ENCODE data around the gene VTI1A. TPM values are rescaled to one million over a fixed set of nuclear protein-coding genes. Genes with fewer than 3 reads are reported as not detected.

The VTI1A gene
- polyA plus RNA-seq, 1 donor from 2014 or later, result 28.7 TPM

DNA sequence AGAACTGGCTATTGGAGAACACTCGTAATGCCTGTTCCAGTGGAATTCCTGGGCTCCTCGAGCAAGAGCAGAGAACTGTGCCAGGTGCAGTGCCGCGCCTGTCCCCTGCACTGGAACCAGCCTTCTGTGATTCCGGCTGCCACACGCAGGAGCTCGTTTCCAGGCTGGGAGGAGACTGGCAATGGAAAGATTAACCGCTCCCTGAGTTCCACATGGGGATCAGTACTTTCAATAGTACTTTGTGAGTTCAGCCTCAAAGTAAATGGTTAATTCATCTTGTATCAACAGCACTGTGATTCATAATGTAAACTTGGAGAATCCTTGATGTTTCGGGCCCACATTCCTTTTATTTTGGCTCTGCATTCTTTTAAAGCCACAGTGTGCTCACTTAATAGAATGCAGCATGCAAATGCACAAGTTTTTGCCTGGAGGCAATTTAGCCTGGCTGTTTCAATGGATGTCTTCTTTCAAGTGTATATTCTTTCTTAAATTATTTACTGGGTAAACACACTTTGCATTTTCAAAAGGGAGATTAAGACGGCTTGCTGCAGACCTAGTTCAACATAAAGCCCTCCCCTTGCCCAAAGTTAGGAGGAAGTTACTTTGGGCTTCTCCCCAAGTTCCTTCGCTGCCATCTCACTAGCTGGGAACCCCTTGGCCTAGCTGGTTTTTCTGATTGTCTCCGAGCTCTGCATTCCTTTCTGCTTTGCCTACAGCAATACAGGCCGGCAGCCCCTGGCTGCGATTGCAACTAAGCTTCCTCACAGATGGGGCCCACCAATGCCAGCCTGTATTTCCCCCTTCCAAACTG lies 364.9 kb downstream of the VTI1A start:
- Histone ChIP-seq H3K9me2 (ENCODE audit: insufficient read depth, low read length) (no peaks in the 10 kb centered on the region), H3F3A (ENCODE audit: insufficient read depth, low read length, poor library complexity, severe bottlenecking) (no peaks in the 10 kb centered on the region), H3K9me3 (ENCODE audit: low read length) (no peaks in the 10 kb centered on the region), H3K4me2 (ENCODE audit: low read length) (no peak overlapping the region), H3K27ac (ENCODE audit: low read length) (no peak overlapping the region), H3K36me3 (ENCODE audit: insufficient read depth, low read length) (no peaks in the 10 kb centered on the region), H3K9ac (ENCODE audit: low read length) (no peak overlapping the region), H2AFZ (ENCODE audit: low read depth, low read length) (no peak overlapping the region), H3K79me2 (replicated peaks; ENCODE audit: insufficient read depth, low read length) (no peaks in the 10 kb centered on the region), H3K27me3 (ENCODE audit: insufficient read depth, low read depth, low read length) (no peaks in the 10 kb centered on the region), H3K4me3 (ENCODE audit: low read length) (no peak overlapping the region), H4K20me1 (ENCODE audit: insufficient read depth) (no peaks in the 10 kb centered on the region)
- no peak for TF ChIP-seq TAF1 (IDR thresholded peaks at IDR 0.05; ENCODE audit: low read depth)
- TF ChIP-seq, protein P1, sequence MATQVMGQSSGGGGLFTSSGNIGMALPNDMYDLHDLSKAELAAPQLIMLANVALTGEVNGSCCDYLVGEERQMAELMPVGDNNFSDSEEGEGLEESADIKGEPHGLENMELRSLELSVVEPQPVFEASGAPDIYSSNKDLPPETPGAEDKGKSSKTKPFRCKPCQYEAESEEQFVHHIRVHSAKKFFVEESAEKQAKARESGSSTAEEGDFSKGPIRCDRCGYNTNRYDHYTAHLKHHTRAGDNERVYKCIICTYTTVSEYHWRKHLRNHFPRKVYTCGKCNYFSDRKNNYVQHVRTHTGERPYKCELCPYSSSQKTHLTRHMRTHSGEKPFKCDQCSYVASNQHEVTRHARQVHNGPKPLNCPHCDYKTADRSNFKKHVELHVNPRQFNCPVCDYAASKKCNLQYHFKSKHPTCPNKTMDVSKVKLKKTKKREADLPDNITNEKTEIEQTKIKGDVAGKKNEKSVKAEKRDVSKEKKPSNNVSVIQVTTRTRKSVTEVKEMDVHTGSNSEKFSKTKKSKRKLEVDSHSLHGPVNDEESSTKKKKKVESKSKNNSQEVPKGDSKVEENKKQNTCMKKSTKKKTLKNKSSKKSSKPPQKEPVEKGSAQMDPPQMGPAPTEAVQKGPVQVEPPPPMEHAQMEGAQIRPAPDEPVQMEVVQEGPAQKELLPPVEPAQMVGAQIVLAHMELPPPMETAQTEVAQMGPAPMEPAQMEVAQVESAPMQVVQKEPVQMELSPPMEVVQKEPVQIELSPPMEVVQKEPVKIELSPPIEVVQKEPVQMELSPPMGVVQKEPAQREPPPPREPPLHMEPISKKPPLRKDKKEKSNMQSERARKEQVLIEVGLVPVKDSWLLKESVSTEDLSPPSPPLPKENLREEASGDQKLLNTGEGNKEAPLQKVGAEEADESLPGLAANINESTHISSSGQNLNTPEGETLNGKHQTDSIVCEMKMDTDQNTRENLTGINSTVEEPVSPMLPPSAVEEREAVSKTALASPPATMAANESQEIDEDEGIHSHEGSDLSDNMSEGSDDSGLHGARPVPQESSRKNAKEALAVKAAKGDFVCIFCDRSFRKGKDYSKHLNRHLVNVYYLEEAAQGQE (IDR thresholded peaks at IDR 0.05; ENCODE audit: borderline replicate concordance), result no peak
- TF ChIP-seq RAD21 (conservative IDR thresholded peaks at IDR 0.05), result no peak
- no peak for TF ChIP-seq MXI1 (conservative IDR thresholded peaks at IDR 0.05; ENCODE audit: poor library complexity, severe bottlenecking)
- no peak for TF ChIP-seq EZH2 (IDR thresholded peaks at IDR 0.05; ENCODE audit: borderline replicate concordance, insufficient read depth, low read length, poor library complexity, severe bottlenecking)

DNA sequence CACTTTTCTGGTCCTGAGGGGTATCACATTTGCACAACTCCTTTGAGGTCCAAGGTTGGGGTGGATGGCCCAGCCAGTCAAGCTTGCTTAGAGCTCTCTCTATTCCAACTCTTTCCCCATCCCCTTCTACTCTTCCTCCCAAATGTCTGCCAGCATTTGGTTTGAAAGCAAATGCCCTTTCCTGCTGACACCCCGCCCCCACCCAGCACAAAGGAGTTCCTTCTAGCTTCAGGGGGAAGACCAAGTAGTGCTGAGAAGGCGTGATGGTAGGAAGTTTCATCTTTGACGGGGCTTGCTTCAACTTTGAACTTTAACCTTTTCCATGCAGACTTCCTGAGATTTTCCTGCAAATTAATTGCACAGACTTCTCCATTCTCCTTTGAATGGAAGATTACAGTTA lies 365.6 kb downstream of the VTI1A start:
- H2AFZ ChIP-seq (ENCODE audit: low read depth, low read length), result no peak overlapping the region
- H3K27ac ChIP-seq (ENCODE audit: low read length), result no peak overlapping the region
- TF ChIP-seq MXI1 (conservative IDR thresholded peaks at IDR 0.05; ENCODE audit: poor library complexity, severe bottlenecking), result no peak
- TF ChIP-seq, protein P2, sequence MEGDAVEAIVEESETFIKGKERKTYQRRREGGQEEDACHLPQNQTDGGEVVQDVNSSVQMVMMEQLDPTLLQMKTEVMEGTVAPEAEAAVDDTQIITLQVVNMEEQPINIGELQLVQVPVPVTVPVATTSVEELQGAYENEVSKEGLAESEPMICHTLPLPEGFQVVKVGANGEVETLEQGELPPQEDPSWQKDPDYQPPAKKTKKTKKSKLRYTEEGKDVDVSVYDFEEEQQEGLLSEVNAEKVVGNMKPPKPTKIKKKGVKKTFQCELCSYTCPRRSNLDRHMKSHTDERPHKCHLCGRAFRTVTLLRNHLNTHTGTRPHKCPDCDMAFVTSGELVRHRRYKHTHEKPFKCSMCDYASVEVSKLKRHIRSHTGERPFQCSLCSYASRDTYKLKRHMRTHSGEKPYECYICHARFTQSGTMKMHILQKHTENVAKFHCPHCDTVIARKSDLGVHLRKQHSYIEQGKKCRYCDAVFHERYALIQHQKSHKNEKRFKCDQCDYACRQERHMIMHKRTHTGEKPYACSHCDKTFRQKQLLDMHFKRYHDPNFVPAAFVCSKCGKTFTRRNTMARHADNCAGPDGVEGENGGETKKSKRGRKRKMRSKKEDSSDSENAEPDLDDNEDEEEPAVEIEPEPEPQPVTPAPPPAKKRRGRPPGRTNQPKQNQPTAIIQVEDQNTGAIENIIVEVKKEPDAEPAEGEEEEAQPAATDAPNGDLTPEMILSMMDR (IDR thresholded peaks at IDR 0.05; ENCODE audit: poor library complexity, severe bottlenecking), result no peak
- H3K9me2 ChIP-seq (ENCODE audit: insufficient read depth, low read length), result no peaks in the 10 kb centered on the region
- no peak overlapping the region for H3K4me3 ChIP-seq (ENCODE audit: low read length)
- no peak overlapping the region for H3K9ac ChIP-seq (ENCODE audit: low read length)
- H3K36me3 ChIP-seq (ENCODE audit: insufficient read depth, low read length), result no peaks in the 10 kb centered on the region
- no peaks in the 10 kb centered on the region for H3K79me2 ChIP-seq (replicated peaks; ENCODE audit: insufficient read depth, low read length)
- no peaks in the 10 kb centered on the region for H3F3A ChIP-seq (ENCODE audit: insufficient read depth, low read length, poor library complexity, severe bottlenecking)
- H3K27me3 ChIP-seq (ENCODE audit: insufficient read depth, low read depth, low read length), result no peaks in the 10 kb centered on the region
- no peak overlapping the region for H3K4me2 ChIP-seq (ENCODE audit: low read length)
- H3K9me3 ChIP-seq (ENCODE audit: low read length), result no peaks in the 10 kb centered on the region
- H4K20me1 ChIP-seq (ENCODE audit: insufficient read depth), result no peaks in the 10 kb centered on the region
